Stimulated activated CD4-positive, alpha-beta T cell treated with anti-CD3 and anti-CD28 coated beads, TNF-alpha, amount 100 ng/mL, for 24 hours (primary cell): ENCODE measurements around the gene HPCAL1.
A peak's percentile ranks its signal among the peaks of the same experiment; 100 is the strongest.

Experiments used
- DNase-seq, 3 experiments: peaks; one replicate each; pipeline ENCODE4 v3.0.0-alpha.2; 2020; ENCODE audit warnings: low read depth in 3 of 3

Gene HPCAL1

GRCh38 chr2:10269711-10270610, 32.7 kb upstream of the HPCAL1 start:
- DNase-seq = no peak

GRCh38 chr2:10271509-10271908, 31.2 kb upstream of the HPCAL1 start:
- DNase-seq = no peak

- DNase-seq = no peak
Measured at GRCh38 chr2:10271946-10272345, 30.8 kb upstream of the HPCAL1 start.

DNA sequence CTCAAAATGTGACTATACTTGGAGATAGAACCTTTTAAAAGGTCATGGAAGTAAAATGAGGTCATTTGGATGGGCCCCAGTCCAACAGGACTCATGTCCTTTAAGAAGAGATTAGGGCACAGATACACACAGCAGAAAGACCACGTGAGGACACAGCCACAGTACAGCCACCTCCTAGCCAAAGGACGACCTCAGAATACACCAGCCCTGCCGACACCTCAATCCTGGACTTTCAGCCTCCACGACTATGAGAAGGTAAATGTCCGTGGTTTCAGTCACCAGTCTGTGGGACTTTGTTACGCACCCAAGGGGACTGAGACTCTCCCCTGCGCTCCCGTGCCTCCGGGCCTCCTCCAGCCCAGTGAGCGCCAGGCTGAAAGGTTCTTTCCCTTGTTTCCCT, 30.2 kb upstream of the HPCAL1 start:
- no peak for DNase-seq

DNA sequence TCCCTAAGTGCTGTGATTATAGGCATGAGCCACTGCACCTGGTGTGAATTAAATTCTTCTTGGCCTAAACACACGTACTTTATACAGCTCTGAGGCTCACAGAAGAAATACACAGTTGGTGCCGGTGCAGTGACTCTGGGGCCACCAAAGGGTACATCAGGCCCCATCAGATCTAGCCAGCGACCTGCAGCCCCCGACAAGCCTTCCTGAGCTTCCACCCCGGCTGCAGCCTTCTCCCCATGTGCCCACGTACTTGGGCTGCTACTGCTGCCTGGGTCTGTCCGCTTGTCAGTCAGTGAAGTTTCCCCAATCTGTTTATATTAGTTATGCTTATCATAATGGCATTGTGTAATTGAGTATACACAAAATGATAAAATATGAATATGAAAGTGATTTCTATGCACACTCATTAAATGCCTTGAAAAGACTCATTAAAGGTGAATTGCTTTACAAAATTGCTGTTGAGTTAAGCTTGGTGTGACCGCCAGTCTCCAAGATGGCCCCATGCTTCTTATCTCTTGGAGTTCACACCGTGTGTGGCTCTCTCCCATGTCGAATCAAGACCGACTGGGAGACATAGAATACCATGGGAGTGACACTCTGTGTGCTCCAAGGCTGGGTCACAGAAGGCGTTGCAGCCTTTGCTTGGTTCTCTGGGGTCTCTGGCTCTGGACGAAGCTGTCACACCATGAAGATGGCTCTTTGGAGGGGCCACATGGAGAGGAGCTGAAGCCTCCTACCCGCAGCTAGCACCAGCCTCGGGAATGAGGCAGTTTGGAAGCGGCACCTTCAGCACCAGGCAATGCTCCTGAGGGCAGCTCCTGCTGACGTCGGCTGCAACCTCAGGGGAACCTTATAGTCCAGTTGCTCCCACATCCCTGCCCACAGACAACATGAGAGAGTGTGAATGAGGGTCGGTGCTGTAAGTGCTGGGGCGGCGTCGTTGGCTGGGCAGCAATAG, 29.2 kb upstream of the HPCAL1 start:
- DNase-seq = no peak

DNA sequence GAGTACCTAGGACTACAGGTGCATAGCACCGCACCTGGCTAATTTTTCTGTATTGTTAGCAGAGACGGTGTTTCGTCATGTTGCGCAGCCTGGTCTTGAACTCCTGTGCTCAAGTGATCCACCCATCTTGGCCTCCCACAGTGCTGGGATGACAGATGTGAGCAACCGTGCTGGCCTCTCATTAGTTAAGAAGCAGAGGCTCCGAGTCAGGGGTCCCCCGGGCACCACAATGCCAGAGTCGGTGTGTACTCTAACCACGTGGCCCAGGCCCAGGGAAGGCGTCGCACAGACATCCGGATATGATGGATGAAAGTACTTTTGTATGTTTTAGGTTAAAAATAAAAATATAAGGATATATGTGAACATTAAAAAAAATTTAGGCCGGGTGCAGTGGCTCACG, 28.3 kb upstream of the HPCAL1 start:
- no peak for DNase-seq

DNA sequence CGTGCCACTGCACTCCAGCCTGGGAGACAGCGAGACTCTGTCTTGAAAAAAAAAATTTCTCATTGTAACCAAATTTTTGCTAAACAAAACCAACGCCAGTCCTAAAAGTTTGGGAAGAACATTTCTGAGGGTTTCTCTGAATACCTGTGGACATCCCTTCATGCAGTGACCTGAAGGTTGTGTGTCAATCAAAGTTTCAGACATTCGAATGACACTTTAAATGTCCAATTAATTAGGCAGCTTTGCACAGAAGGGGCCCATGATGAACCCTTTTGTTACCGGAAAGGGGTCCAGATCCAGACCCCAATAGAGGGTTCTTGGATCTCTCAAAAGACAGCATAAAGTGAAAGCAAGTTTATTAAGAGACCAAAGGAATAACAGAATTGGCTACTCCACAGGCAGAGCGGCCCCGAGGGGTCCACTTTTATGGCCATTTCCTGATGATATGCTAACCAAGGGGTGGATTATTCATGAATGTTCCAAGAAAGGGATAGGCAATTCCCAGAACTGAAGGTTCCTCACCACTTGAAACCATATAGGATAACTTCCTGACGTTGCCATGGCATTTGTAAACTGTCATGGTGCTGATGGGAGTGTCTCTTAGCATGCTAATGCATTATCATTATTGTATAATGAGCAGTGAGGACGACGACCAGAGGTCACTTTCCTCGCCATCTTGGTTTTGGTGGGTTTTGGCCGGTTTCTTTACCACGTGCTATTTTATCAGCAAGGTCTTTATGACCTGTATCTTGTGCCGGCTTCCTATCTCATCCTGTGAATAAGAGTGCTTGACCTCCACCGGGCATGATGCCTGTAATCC, 27.5 kb upstream of the HPCAL1 start:
- DNase-seq = no peak

DNA sequence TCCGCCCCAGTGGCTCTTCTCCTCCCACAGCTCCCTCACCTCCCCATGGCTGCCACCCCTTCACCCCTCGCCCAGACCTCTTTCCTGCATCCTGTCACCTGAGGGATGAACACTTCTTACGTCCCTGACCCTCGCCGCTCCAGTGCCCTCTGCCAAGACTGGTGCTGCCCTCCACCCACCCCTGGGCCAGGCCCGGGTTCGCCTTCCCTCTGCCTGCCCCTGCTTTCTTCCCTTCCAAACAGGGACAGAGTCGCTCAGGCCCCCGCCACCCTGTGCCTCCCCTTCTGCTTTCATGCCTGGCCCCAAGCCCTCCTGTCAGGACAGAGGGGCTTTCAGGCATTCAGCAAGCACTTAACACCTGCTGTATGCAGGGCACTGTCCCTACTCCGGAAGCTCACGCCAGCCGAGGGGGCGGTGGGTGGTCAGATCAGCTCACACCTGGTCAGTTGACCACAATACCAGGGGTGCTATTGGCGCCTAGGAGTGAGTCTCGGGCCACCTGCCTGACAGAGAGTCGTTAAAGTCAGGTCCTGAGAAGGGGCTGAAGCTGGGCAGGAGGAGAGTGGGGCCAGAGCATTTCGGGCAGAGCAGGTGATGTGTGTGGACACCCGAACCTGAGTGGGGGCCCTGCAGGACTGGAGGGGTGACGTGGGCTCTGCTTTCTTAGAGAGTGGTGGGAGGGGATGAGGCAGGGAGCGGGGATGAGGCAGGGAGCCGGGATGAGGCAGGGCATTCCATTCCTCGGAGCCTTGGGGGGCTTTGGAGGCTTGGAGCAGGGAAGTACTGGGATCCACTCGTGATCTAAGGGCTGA, 26.0 kb upstream of the HPCAL1 start:
- DNase-seq = no peak

GRCh38 chr2:10277293-10278028, 25.2 kb upstream of the HPCAL1 start:
- no peak for DNase-seq

DNA sequence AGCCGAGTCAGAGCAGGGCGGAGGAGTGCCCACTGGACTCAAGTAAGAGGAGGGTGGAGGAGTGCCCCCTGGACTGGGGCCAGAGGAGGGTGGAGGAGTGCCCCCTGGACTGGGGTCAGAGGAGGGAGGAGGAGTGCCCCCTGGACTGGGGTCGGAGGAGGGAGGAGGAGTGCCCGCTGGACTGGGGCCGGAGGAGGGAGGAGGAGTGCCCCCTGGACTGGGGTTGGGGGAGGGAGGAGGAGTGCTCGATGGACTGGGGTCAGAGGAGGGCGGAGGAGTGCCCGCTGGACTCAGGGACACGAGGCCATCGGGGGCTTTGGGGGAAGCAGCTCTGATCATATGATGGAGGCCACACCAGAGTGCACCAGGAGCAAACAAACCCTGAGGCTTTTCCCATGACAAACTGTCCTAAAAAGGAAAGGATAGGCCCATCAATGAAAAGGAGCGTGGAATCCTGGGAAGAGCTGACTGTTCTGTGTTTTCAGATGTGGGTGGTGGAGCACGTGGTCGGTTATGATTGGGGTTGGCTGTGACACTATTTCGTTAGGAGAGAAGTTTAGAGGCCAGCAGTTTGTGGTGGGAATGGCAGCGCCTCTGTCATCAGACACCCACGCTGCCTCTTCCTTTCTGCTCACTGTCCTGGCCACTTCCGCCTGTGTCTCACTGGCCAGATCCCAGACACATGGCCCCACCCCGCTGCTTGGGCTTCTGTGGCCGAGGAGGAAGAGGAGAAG, 24.5 kb upstream of the HPCAL1 start:
- peak in 1 of 3 experiments; percentile 18 for DNase-seq

- no peak for DNase-seq
Measured at GRCh38 chr2:10278763-10279471, 23.8 kb upstream of the HPCAL1 start.

- DNase-seq = no peak
Measured at GRCh38 chr2:10279472-10279870, 23.2 kb upstream of the HPCAL1 start.

- no peak for DNase-seq
Measured at GRCh38 chr2:10279946-10280463, 22.7 kb upstream of the HPCAL1 start.

DNA sequence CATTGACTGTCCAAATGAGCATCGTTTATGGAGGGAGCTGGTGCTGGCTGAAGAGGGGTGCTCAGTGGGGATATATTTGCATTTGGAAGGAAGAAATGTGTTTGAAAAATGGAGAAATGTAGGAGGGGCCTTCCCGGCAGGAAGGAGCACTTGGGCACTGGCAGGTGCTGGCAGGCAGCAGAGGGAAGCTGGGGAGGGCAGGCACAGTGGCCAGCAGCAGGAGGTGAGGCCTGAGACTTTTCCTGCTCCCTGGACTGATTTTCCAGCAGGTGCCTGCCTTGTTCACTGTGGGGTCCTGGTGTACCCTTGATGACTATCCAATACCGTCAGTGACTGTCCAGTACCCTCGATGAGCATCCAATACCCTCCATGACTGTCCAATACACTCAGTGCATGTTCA, 20.8 kb upstream of the HPCAL1 start:
- DNase-seq = no peak

DNA sequence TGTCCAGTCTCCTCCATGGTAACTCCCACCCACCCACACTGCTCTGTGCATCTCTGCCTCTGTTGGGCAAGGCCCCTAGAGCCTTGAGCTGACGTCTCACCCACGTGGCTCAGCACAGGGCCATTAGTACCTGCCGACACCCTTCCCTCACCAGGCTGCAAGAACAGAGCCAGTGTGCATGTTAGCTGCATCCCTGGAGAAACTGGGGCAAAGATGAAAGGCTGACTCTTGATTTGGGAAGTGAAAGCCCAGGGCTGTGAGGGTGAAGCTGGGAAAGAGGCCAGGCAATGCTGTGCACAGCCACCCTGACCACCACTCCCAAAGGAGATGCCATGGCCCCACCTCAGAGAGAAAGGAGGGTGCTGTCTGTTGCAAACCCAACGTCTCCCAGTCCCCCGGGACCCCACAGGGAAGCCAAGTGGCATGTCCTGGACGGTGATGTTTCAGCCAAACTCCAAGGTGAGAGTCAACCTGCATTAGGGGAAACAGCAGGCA, 20.0 kb upstream of the HPCAL1 start:
- no peak for DNase-seq

- DNase-seq = peak in 1 of 3 experiments; percentile 21
Measured at GRCh38 chr2:10283106-10284062, 19.3 kb upstream of the HPCAL1 start.
